Cortex of kidney (tissue), 1 donor: ENCODE data around the gene ARPP19.
"Not testable (repeated sequence)": the region's sequence is repeated elsewhere in the genome, so short reads cannot be mapped to it uniquely, and the experiment has no call there.

Experiments used
- DNase-seq: peaks from one replicate; lab custom pipeline; 2025; lab: John Stamatoyannopoulos, UW

Gene ARPP19

DNA sequence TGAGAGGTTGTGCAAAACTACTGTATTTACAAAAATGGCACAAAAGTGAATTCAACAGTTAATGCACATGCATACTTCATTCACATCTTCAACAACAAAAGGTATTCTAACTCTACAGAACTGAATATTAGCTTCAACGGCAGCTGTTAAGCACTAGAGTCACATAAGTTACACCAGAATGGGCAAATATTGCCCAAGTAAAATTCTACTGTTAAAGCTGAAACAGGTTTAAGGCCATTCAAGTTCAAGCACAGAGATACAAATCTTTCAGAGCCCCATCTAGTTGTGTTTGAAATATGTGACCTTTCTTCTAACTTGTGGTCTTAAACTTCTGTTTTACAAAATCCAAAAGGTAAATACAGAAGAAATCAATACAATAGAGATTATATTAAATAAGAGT, 17.6 kb downstream of the ARPP19 start:
- not testable (repeated sequence) for DNase-seq

DNA sequence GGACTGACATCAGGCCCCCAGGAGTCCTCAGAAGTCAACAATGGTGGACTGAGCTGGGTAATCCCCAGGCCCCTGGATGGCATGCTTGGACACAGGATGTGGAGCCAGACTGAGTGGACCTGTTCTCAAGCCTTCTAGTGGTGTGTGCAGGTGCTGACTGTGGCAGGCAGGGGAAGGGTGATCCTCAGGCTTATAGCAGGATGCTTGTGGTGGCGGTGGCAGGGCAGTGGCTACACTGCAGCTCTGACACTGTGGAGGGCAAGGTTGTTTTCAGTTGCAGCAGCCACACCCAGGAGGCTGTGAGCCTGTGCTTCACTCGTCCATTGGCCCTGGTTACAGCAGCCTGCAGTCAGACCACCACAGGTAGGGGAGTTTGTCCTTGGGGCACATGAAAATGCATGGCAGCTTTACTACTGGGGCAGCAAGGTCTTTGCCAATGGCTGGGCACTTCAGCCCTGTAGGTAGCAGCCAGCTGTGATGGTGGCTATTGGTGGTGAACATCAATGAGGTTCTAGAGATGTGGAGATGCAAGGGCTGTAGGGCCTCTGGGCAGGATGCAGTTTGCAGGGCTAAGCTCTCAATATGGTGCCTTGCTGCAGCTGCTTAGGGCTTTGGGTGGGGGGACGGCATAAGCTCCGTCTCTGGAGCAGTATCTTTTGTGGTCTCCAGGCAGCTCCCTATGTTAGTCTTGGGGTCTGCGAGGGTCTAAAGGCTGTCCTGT, 22.6 kb downstream of the ARPP19 start:
- DNase-seq: no peak

DNA sequence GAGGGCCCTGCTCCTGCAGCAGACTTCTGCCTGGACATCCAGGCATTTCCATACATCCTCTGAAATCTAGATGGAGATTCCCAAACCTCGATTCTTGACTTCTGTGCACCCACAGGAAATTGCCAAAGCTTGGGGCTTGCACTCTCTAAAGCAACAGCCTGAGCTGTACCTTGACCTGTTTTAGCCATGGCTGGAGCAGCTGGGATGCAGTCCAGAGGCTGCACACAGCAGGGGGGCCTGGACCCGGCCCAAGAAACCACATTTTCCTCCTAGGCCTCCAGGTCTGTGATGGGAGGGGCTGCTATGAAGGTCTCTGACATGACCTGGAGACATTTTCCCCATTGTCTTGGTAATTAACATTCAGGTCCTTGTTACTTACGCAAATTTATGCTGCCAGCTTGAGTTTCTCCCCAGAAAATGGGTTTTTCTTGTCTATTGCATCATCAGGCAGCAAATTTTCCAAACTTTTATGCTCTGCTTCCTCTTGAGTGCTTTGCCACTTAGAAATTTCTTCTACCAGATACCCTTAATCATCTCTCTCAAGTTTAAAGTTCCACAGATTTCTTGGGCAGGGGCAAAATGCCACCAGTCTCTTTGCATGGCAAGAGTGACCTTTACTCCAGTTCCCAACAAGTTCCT, 28.3 kb downstream of the ARPP19 start:
- DNase-seq: no peak

DNA sequence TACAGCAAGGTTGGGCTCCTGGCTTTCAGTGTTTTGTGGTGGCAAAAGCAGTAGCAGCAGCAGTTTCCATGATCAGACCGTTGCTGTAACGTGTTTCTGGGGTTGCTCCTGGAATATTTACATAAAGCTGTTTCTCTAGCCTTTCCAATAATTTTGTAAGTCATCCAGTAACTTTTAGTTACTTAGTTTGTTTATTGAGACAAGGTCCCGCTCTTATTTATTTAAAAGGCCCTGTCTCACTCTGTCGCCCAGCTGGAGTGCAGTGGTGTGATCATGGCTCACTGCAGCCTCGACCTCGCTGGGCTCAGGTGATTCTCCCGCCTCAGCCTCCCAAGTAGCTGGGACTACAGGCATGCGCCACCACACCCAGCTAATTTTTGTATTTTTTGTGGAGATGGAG, 31.4 kb downstream of the ARPP19 start:
- DNase-seq: no peak

DNA sequence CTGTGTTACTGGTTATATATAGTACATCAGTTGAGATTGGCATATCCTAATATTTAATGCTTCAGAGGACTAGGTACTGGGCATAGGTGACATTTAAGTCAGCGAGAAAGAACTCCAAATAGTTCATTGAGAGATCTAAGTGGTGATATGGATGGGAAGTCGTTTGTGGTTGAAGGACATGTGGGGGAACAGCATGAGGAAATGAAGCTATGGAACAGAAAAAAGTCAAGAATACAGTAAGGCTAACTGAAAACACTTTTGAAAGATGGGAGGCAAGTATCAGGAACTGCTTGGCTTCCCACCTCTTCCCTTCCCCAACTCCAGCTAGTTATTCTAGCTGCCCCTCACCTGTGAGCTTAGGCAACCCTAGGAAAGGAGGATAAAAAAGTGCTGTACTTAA, 36.4 kb downstream of the ARPP19 start:
- DNase-seq: no peak

DNA sequence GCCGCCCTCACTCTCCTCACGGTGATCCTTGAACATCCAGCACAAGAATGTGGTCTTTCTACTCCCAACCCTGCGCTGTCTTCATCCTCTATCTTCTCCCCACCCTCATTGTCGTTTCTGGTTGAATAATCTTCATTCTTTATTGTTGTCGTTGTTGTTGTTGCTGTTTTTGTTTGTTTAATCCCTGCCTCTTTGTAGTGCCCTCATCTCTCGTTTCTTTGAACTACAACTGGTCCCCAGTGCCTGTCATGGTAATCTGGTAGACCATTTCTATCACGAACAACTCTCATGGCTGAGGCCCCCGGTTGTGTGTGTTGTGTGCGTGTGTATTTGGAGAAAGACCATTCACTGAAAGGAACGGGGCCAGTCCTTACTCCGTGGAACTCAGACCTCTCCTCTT, 38.9 kb downstream of the ARPP19 start:
- no peak for DNase-seq

DNA sequence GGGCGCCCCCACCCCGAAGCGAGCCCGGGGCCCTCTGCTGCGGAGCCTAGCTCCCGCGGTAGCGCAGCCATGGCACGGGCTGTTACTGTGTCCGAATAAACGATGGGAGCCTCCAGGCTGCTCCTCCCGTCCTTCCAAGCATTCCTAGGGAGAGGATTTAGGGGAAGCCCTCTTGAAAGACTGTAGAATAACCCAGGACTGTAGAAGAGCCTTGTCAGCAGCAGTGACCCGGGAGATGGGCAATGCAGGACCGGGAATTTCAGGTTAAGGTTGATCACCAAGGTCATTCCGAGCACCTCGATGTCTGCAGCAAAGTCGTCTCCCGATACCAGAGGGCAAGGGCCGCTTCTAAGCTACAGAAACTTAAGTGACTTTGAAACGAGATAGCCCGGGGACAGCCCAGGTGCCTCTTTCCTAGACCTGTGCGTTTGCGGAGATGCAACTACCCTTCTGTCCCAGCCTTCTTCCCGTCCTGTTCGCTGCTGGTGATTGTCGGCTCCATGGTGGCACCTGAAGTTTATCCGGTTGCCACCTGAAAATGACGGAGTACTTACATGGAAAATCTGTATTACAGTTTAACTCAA, 39.4 kb downstream of the ARPP19 start:
- no peak for DNase-seq

DNA sequence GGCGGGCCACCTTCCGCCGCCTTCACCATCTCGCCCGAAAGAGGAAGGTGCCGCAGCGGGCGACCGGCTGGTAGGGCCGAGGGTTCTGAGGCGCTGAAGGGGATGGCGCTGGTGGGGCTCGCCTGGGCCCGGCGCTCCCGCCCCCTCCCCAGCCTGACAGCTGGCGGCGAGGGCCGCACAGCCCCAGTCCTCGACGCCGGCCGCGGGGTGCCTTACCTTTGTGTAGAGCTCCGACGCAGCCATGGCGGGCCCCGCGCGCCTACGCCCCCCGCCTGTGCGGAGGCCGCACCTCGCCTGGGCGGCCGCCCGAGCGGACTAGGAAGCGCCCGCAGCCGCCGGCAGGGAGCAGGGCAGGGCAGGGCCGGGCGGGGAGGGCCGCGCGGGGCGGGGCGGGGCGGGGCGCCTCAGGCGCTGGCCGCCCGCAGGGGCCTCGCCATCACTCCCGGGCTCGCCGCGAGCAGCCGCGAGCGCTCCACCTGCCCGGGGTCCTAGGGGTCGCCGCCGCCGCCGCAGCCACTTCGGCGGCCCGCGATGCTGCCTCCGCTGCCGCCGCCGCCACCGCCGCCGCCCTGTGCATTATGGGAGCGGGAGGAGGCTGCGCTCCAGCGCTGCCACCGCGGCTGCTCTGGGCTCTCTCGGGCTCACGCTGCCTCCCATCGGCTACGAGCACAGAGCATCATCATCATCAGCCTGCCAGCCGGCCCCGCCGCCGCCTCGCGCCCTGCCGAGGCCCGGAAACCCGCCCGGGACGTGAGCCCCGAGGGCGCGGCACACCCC, 40.1 kb downstream of the ARPP19 start, which contains the start of gene MYO5A:
MYO5A (minus strand) TSS at position 317 of the 777 bp plus-strand sequence; CDS start at position 243, 74 bp downstream.
- no peak for DNase-seq

DNA sequence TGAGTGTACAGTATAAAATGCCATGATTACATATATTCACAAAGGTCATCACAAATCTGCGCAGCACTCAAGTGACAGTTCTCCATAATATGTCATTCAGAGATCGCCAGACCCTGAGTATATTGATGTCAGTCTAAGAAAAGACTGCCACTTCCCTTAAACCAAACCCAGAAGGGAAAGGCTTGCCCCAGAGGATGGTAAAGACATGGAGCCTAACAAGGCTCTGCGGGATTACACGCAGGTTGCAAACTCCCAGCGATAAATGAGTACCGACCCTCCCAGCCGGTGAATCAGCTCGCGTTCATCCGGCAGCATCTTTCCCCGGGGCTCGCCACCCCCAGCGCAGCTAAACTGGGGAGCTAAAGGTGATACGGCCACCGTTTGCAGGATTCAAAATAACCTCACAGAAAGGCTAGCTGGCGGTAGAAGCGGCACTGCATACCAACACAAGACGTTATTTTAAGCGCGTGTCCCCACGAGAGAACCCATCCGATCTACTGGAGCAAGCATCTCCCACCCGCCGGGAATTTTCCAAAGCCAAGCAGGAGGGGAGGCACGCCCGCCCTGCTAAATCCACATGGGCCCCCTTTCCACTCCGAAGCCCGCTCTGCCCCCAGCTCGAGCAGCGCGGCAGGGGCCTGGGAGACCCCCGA, 40.8 kb downstream of the ARPP19 start:
- no peak for DNase-seq

DNA sequence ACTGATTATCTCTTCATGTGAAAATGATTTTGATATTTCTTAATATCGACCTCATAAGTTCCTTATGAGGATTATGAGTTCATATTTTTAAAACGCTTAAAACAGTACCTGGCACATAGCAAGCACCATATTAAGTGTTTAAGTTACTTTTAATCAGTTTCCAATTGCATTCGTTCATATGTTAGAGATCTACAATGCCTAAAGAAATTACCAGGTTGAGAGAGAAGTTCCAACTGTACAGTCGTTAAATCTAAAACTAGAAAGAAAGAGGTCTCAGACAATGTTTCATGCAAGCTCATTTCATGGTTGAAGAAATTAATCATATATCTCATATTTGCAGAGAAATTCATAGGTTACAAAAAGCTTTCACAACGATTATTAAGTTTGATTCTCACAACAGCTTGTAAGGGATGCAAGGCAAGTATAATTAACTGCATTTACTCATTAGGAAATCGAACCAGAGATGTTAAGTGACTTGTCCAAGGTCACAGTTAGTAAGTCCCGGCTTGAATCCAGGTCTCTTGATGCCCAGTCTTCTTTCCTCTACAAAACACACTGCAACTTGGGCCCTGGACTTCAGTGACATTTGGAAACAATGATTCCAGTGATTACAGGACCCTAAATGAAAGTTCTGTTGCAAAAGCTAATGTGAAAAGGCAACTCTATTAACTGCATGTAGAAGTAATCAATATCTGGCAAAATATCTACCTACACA, 41.5 kb downstream of the ARPP19 start:
- no peak for DNase-seq

DNA sequence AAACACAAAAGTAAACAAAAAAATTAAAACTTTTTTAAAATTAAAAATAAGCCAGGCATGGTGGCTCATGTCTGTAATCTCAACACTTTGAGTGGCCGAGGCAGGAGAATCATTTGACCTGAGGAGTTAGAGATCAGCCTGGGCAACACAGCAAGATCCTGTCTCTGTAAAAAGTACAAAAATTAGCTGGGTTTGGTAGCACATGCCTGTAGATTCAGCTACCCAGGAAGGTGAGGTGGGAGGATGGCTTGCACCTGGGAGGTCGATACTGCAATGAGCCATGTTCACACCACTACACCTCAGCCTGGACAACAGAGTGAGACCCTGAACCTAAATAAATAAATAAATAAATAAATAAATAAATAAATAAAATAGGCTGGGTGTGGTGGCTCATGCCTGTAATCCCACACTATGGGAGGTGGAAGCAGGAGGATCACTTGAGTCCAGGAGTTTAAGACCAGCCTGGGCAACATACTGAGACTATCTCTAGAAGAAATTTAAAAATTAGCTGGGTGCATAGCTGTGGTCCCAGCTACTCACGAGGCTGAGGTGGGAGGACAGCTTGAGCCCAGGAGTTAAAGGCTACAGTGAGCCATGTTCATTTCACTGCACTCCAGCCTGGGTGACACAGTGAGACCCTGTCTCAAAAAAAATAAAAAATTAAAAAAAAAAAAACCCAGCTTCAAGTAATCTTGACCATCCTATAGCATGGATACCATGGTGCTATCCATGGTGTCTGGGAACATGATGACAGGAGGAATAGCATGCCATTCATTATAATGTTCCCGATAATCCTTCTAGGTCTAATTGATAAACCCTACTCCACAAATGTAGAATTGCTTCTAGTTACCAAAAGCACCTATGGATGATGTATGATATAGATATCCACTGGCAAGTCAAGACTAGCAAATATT, 44.4 kb downstream of the ARPP19 start:
- no peak for DNase-seq

DNA sequence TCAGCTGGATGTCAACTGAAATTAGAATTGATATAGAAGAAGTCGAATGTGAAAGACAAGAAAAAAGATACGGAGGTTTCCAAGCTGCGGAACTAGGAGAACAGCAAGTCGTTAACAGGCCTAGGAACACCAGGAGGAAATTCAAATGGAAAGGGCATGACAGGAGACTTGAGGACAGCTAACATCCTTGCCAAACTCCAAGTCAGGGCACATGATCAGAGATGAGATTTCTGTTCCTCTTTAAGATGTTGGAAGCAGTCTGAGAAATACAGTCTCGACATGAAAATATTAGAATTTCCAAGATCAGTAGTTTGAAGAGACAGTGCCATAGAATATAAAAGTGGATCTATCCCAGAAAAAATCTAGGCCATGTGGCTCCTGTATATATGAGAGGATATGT, 45.2 kb downstream of the ARPP19 start:
- DNase-seq: no peak

DNA sequence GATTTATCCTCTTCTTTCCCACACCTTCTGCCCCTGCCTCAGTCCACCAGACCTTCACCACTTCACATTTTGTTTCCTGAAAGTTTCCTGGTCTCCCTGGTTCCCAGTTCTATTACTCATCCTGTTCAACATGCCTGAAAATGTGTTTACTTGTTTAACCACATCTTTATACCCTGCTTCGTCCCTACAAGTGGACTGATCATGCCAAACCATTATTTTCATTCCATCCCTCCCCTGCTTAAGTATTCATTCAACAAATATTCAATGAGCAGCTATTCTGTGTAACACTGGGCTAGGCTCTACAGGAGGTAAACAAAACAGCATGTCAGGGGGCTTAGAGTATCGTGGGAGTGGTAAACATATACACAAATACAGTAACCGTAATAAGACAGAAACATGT, 45.6 kb downstream of the ARPP19 start:
- DNase-seq: no peak

DNA sequence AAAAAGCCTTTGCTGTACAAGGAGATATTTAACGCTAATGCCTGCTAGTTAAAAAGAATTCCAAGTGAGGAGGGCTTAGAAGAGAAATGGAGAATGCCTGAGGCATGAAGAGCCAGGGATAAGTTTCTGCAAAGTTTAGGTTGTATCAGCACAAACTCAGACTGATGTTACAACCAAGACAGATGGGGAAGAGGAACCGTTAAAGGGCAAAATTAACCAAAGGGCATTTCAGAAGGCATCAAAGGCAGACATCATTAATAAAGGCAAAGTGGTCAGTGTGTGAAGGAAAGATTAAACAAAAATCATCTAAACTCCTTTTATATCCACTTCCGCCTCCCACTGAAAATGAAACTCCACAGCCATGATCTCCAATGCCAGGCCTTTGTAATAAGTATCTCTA, 47.1 kb downstream of the ARPP19 start:
- DNase-seq: no peak

DNA sequence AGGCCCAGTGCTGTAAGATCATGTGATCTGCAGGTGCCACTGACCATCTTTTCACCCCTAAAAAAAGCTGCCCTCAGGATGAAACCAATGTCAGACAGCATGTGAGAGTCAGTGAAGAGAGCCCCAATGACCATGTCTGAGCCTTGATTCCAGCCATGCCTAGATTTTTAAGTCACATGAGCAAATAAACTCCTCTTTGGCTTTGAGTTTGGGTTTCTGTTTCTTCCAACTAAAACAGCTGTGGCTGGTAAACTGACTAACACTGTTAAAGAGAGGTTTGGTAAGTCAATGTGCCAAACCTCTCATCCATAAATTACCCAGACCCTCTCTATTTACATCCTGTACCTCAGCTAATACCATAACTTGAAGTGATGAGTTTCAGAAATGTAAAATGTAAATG, 48.4 kb downstream of the ARPP19 start:
- no peak for DNase-seq

DNA sequence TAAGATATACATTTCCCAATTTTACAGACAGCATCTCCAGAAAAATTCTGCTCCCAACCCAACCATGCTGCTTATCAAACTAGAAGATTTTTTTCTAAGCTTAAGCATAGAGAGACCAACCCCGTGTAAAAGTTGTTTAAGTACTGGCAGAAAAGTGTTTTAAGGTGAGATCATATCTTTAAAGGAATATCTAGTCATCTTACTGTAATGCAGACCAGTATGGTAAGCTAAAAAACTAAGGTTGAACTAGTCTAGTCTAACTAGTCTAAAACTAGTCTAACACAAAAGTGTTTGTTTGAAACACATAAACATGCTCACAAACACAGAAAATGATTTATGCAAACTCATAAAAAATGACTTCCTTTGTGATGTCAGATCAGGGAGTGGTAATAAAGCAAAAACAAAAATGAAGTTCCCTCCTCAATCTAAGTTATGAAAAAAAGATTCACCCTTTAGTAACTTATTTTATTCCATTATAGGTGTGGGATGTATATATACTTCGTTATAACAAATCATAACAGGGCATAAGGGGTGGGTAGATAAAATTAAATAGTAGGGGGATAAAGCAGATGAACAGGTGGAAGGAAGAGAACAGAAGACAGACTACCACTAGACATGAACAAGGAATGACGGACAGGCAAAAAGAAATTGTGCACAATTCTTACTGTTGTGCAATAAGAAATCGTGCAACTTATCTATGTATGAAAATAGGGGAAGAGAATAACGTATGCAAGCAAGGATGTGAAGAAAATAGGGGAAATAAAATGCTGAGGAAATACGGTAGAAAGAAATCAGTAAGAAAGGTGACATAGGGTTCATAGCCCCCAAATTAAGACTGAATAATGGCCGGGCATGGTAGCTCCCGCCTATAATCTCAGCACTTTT, 50.1 kb downstream of the ARPP19 start:
- DNase-seq: no peak

DNA sequence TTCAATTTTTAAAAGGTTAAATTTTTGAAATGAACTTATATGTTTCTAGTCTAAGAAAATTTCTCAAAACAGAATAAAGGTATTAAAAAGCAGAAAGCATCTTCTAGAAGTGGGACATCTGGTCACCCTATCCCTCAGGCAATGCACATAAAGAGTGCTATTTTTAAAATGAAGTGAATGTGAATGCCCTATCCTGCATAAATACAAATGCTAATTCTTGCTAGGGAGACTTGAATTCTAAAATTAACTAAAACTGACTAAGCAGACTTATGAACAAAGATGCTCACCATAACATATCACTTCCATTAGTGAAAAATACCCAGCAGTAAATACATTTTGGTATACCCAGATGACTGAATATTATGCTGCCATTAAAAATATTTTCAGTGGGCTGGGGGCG, 51.8 kb downstream of the ARPP19 start:
- no peak for DNase-seq

DNA sequence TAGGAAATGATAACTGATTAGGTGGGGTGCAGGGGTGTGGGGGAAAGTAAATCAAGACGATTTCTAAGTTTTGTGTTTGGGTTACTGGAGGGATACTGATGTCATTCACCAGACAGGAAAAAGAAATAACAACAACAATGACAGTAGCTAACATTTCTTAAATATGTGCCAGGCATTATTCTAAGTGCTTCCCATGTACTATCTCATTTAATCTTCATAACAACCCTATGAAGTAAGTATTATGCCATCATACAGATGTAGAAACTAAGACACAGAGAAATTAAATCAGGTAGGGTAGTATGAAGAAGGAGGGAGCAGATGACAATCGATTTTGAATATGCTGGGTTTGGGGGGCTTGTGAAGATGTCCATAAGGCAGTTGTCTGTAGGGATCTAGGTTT, 53.5 kb downstream of the ARPP19 start:
- no peak for DNase-seq

DNA sequence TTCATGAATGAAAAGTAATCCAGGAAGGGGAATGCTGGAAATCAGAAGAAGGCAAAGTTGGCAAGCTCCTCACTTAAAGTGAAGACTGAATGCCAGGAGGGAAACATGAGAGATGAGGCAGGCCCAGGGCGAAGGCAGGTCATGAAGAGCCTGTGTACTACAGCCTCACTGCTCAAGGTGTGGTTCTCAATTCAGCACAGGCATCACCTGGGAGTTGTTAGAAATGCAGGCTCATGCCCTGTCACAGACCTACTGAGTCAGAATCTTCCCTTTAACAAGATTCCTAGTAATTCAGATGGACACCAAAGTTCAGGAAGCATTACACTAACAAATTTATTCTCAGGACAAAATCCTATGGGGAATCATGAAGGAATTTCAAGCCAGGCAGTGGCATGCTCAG, 54.3 kb downstream of the ARPP19 start:
- DNase-seq: no peak
